HepG2 (cell line): ENCODE measurements around the gene RABGGTA. TPM values are rescaled to one million over a fixed set of nuclear protein-coding genes. Genes with fewer than 3 reads are reported as not detected.

Experiments used
- AGO2 ChIP-seq: fragments of 200-400 bp; formaldehyde crosslinking; optimal IDR thresholded peaks from 2 replicates; pipeline ENCODE3; 2017; ENCODE audit warnings: mild to moderate bottlenecking, low read depth, low read length, moderate library complexity
- KLF15 ChIP-seq: sonication (generic); formaldehyde crosslinking; IDR thresholded peaks from 2 replicates; pipeline ENCODE4 v1.8.1; 2023; ENCODE audit warnings: borderline replicate concordance, mild to moderate bottlenecking, inconsistent platforms, missing genetic modification reagents, mixed read lengths
- RXRA ChIP-seq: sonication (generic); formaldehyde crosslinking; IDR thresholded peaks from 2 replicates; pipeline ENCODE4 v1.5.1; 2020; ENCODE audit warnings: missing genetic modification reagents
- SIN3A ChIP-seq: IDR thresholded peaks from 2 replicates; pipeline ENCODE4 v1.6.1; 2011; ENCODE audit warnings: low read depth, mild to moderate bottlenecking, control low read depth, low read length, borderline replicate concordance
- SIX4 ChIP-seq: sonication (generic); formaldehyde crosslinking; IDR thresholded peaks from 2 replicates; pipeline ENCODE4 v1.4.0; 2020; ENCODE audit warnings: missing genetic modification reagents
- ZNF232 ChIP-seq: sonication (generic); formaldehyde crosslinking; IDR thresholded peaks from 2 replicates; pipeline ENCODE4 v1.4.0; 2020; ENCODE audit warnings: missing genetic modification reagents, borderline replicate concordance
- ZNF367 ChIP-seq: sonication (generic); formaldehyde crosslinking; IDR thresholded peaks from 2 replicates; pipeline ENCODE4 v1.4.0; 2020; ENCODE audit warnings: missing genetic modification reagents, borderline replicate concordance
- ZNF572 ChIP-seq: sonication (generic); formaldehyde crosslinking; IDR thresholded peaks from 2 replicates; pipeline ENCODE4 v1.5.1; 2020; ENCODE audit warnings: mild to moderate bottlenecking, missing genetic modification reagents
- ZNF746 ChIP-seq: sonication (generic); formaldehyde crosslinking; IDR thresholded peaks from 2 replicates; pipeline ENCODE4 v1.8.0; 2022; ENCODE audit warnings: mild to moderate bottlenecking, missing genetic modification reagents
- ZNF782 ChIP-seq: sonication (generic); formaldehyde crosslinking; IDR thresholded peaks from 2 replicates; pipeline ENCODE4 v1.4.0; 2020; ENCODE audit warnings: missing genetic modification reagents, mild to moderate bottlenecking, borderline replicate concordance
- ZNF816 ChIP-seq: sonication (generic); formaldehyde crosslinking; IDR thresholded peaks from 2 replicates; pipeline ENCODE4 v1.8.0; 2022; ENCODE audit warnings: missing genetic modification reagents, mild to moderate bottlenecking, borderline replicate concordance
- polyA plus RNA-seq, 8 experiments: library from polyadenylated mRNA; depleted of rRNA in 3 of 8; stranded (reverse) in 7 of 8; unstranded in 1 of 8; fragments of >200 nt; fragmentation: Illumina TruSeq in 4 of 8; extraction: Trizol in 4 of 8; gene quantifications; 2 replicates each; pipeline versions ENCODE4 v1.2.1 to v1.2.3, GENCODE V29; 2011 to 2016; ENCODE audit warnings: low read depth in 4 of 8, missing spikeins in 1 of 8, mixed read lengths in 1 of 8; ENCODE audit not compliant: insufficient read depth in 1 of 8
- total RNA-seq, 5 experiments: library from RNA; depleted of rRNA; stranded (reverse); fragments of >200 nt; fragmentation: Illumina TruSeq; extraction: Trizol; gene quantifications; 2 replicates each; pipeline ENCODE4 v1.2.3, GENCODE V29; 2016; ENCODE audit warnings: low read depth in 1 of 5
- TF ChIP-seq, protein P1 (sequence below): sonication (generic); formaldehyde crosslinking; IDR thresholded peaks from 2 replicates; pipeline ENCODE4 v1.4.0; 2020; ENCODE audit warnings: missing genetic modification reagents, borderline replicate concordance
- TF ChIP-seq, protein P2 (sequence below): sonication (generic); formaldehyde crosslinking; IDR thresholded peaks from 2 replicates; pipeline ENCODE4 v1.9.0; 2021; ENCODE audit warnings: missing genetic modification reagents, borderline replicate concordance
- TF ChIP-seq, protein P3 (sequence below): IDR thresholded peaks from 2 replicates; pipeline ENCODE4 v1.6.1; 2018; ENCODE audit warnings: missing genetic modification reagents
- TF ChIP-seq, protein P4 (sequence below): sonication (generic); formaldehyde crosslinking; IDR thresholded peaks from 2 replicates; pipeline ENCODE4 v1.9.0; 2021; ENCODE audit warnings: missing genetic modification reagents, mild to moderate bottlenecking, borderline replicate concordance
- TF ChIP-seq, protein P5 (sequence below): sonication (generic); formaldehyde crosslinking; IDR thresholded peaks from 2 replicates; pipeline ENCODE4 v1.4.0; 2020; ENCODE audit warnings: missing genetic modification reagents

RABGGTA gene
- total and polyA plus RNA-seq, 2 of the 13 experiments (the other 11 are each of a cell fraction or from before 2014, with no cell fraction given) = 57.9 to 90.8 TPM

DNA sequence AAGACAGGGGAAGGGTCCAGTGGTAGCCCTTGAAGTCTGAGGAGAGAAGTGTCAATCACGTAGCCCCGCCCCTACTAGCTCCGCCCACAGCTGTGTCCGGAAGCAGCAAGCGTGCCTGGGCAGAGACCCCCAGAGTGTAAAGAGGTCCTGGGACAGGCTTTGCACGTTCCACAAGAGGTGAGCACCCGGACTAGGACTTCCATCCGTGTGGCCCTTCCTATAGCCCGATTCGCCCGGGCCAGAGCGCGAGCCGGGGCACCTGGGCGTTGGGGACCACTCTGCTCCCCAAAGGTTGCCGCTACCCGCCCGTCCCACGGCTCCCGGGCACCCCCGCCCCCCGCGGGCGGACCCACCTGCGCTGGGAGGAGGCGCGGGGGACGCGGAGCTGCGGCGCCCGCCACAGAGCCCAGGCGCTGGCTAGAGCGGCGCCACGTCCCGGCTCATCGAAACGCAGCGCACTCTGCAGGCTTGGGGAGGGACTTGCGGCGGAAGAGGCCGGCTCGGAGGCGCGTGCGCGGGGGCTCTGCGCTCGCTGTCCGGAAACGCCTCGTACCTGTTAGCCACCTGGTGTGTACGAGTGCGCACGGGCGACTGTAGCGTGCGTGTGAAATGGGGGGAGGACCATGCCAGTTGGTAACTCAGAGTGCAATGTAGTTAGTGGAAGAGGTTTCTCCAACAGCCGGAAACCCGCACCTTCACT lies at the start of gene RABGGTA (continued):
- TF ChIP-seq ZNF782 (CRISPR knock-in tag) (peak; percentile 98; the same call in 1 of the 2 replicates), SIN3A (peak; percentile 97), ZNF232 (CRISPR knock-in tag) (peak; percentile 99), RXRA (peak; percentile 78), SIX4 (peak; percentile 53; the same call in 1 of the 2 replicates), ZNF367 (CRISPR knock-in tag) (peak; percentile 63), ZNF816 (peak; percentile 7; the same call in 1 of the 2 replicates), AGO2 (peak; percentile 98), ZNF572 (peak; percentile 88; the same call in 1 of the 2 replicates), KLF15 (peak; percentile 98), ZNF746 (CRISPR knock-in tag) (peak; percentile 82)
- TF ChIP-seq, protein P1, sequence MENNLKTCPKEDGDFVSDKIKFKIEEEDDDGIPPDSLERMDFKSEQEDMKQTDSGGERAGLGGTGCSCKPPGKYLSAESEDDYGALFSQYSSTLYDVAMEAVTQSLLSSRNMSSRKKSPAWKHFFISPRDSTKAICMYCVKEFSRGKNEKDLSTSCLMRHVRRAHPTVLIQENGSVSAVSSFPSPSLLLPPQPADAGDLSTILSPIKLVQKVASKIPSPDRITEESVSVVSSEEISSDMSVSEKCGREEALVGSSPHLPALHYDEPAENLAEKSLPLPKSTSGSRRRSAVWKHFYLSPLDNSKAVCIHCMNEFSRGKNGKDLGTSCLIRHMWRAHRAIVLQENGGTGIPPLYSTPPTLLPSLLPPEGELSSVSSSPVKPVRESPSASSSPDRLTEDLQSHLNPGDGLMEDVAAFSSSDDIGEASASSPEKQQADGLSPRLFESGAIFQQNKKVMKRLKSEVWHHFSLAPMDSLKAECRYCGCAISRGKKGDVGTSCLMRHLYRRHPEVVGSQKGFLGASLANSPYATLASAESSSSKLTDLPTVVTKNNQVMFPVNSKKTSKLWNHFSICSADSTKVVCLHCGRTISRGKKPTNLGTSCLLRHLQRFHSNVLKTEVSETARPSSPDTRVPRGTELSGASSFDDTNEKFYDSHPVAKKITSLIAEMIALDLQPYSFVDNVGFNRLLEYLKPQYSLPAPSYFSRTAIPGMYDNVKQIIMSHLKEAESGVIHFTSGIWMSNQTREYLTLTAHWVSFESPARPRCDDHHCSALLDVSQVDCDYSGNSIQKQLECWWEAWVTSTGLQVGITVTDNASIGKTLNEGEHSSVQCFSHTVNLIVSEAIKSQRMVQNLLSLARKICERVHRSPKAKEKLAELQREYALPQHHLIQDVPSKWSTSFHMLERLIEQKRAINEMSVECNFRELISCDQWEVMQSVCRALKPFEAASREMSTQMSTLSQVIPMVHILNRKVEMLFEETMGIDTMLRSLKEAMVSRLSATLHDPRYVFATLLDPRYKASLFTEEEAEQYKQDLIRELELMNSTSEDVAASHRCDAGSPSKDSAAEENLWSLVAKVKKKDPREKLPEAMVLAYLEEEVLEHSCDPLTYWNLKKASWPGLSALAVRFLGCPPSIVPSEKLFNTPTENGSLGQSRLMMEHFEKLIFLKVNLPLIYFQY = peak; percentile 98
- TF ChIP-seq, protein P2, sequence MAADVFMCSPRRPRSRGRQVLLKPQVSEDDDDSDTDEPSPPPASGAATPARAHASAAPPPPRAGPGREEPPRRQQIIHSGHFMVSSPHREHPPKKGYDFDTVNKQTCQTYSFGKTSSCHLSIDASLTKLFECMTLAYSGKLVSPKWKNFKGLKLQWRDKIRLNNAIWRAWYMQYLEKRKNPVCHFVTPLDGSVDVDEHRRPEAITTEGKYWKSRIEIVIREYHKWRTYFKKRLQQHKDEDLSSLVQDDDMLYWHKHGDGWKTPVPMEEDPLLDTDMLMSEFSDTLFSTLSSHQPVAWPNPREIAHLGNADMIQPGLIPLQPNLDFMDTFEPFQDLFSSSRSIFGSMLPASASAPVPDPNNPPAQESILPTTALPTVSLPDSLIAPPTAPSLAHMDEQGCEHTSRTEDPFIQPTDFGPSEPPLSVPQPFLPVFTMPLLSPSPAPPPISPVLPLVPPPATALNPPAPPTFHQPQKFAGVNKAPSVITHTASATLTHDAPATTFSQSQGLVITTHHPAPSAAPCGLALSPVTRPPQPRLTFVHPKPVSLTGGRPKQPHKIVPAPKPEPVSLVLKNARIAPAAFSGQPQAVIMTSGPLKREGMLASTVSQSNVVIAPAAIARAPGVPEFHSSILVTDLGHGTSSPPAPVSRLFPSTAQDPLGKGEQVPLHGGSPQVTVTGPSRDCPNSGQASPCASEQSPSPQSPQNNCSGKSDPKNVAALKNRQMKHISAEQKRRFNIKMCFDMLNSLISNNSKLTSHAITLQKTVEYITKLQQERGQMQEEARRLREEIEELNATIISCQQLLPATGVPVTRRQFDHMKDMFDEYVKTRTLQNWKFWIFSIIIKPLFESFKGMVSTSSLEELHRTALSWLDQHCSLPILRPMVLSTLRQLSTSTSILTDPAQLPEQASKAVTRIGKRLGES = peak; percentile 90
- TF ChIP-seq, protein P3, sequence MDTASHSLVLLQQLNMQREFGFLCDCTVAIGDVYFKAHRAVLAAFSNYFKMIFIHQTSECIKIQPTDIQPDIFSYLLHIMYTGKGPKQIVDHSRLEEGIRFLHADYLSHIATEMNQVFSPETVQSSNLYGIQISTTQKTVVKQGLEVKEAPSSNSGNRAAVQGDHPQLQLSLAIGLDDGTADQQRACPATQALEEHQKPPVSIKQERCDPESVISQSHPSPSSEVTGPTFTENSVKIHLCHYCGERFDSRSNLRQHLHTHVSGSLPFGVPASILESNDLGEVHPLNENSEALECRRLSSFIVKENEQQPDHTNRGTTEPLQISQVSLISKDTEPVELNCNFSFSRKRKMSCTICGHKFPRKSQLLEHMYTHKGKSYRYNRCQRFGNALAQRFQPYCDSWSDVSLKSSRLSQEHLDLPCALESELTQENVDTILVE (CRISPR knock-in tag) = peak; percentile 98; the same call in 1 of the 2 replicates
- TF ChIP-seq, protein P4, sequence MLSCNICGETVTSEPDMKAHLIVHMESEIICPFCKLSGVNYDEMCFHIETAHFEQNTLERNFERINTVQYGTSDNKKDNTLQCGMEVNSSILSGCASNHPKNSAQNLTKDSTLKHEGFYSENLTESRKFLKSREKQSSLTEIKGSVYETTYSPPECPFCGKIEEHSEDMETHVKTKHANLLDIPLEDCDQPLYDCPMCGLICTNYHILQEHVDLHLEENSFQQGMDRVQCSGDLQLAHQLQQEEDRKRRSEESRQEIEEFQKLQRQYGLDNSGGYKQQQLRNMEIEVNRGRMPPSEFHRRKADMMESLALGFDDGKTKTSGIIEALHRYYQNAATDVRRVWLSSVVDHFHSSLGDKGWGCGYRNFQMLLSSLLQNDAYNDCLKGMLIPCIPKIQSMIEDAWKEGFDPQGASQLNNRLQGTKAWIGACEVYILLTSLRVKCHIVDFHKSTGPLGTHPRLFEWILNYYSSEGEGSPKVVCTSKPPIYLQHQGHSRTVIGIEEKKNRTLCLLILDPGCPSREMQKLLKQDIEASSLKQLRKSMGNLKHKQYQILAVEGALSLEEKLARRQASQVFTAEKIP (CRISPR knock-in tag) = no peak
- TF ChIP-seq, protein P5, sequence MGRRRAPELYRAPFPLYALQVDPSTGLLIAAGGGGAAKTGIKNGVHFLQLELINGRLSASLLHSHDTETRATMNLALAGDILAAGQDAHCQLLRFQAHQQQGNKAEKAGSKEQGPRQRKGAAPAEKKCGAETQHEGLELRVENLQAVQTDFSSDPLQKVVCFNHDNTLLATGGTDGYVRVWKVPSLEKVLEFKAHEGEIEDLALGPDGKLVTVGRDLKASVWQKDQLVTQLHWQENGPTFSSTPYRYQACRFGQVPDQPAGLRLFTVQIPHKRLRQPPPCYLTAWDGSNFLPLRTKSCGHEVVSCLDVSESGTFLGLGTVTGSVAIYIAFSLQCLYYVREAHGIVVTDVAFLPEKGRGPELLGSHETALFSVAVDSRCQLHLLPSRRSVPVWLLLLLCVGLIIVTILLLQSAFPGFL (CRISPR knock-in tag) = peak; percentile 79; the same call in 1 of the 2 replicates
